Mammary epithelial cell (primary cell): ENCODE results near the gene CYP19A1.

Experiments used
- EZH2 ChIP-seq: IDR thresholded peaks from 2 replicates; pipeline ENCODE4 v1.6.1; 2012; ENCODE audit warnings: low read length, inconsistent platforms, borderline replicate concordance
- TF ChIP-seq, protein P1 (sequence below), 2 donors: IDR thresholded peaks in 1 of 2; conservative IDR thresholded peaks in 1 of 2; 2 replicates each; pipeline ENCODE4 v1.5.1; 2011 to 2012; ENCODE audit warnings: inconsistent platforms in 2 of 2, low read length in 2 of 2, mild to moderate bottlenecking in 2 of 2, control low read depth in 1 of 2, low read depth in 1 of 2; ENCODE audit not compliant: insufficient read depth in 1 of 2; ENCODE audit errors: extremely low read depth in 1 of 2

- TF ChIP-seq, protein P1, sequence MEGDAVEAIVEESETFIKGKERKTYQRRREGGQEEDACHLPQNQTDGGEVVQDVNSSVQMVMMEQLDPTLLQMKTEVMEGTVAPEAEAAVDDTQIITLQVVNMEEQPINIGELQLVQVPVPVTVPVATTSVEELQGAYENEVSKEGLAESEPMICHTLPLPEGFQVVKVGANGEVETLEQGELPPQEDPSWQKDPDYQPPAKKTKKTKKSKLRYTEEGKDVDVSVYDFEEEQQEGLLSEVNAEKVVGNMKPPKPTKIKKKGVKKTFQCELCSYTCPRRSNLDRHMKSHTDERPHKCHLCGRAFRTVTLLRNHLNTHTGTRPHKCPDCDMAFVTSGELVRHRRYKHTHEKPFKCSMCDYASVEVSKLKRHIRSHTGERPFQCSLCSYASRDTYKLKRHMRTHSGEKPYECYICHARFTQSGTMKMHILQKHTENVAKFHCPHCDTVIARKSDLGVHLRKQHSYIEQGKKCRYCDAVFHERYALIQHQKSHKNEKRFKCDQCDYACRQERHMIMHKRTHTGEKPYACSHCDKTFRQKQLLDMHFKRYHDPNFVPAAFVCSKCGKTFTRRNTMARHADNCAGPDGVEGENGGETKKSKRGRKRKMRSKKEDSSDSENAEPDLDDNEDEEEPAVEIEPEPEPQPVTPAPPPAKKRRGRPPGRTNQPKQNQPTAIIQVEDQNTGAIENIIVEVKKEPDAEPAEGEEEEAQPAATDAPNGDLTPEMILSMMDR (conservative IDR thresholded peaks at IDR 0.05 in 1 of 2, IDR thresholded peaks at IDR 0.05 in 1 of 2; ENCODE audit: extremely low read depth in 1 of 2, insufficient read depth in 1 of 2, low read depth in 1 of 2, low read length in 2 of 2), result no peak
- TF ChIP-seq EZH2, result no peak
Observed at GRCh38 chr15:51303462-51303980, 34.9 kb downstream of the CYP19A1 start.
